ENCODE measurements around the gene KIRREL2.

Gene KIRREL2

GRCh38 chr19:35882114-35882832 lies 25.6 kb downstream of the KIRREL2 start (continued):
- TF ChIP-seq PRDM2 (tag by site-specific recombination; IDR thresholded peaks at IDR 0.05; ENCODE audit: borderline replicate concordance) = no peak
- TF ChIP-seq ZNF555 (tag by site-specific recombination; conservative IDR thresholded peaks at IDR 0.05) = peak; percentile 100
- peak; percentile 100 for TF ChIP-seq ZNF501 (tag by site-specific recombination; IDR thresholded peaks at IDR 0.05)
- no peak for TF ChIP-seq ZNF521 (tag by site-specific recombination; IDR thresholded peaks at IDR 0.05)
- TF ChIP-seq ZNF544 (tag by site-specific recombination; IDR thresholded peaks at IDR 0.05) = no peak
- TF ChIP-seq HOXA7 (CRISPR knock-in tag; IDR thresholded peaks at IDR 0.05; ENCODE audit: borderline replicate concordance) = no peak
- no peak for TF ChIP-seq ZNF239 (tag by site-specific recombination; IDR thresholded peaks at IDR 0.05)
- TF ChIP-seq GFI1B (tag by site-specific recombination; IDR thresholded peaks at IDR 0.05) = peak; percentile 96
- TF ChIP-seq MEIS1 (CRISPR knock-in tag; IDR thresholded peaks at IDR 0.05; ENCODE audit: borderline replicate concordance) = no peak
- TF ChIP-seq ZBTB49 (tag by site-specific recombination; IDR thresholded peaks at IDR 0.05; ENCODE audit: low read depth) = no peak
- peak; percentile 97; the same call in 1 of the 2 replicates for TF ChIP-seq MZF1 (tag by site-specific recombination; IDR thresholded peaks at IDR 0.05; ENCODE audit: borderline replicate concordance)
- no peak for TF ChIP-seq SALL2 (tag by site-specific recombination; IDR thresholded peaks at IDR 0.05; ENCODE audit: borderline replicate concordance)
- no peak for TF ChIP-seq ZNF777 (tag by site-specific recombination; IDR thresholded peaks at IDR 0.05; ENCODE audit: borderline replicate concordance)
- no peak for TF ChIP-seq ZNF626 (tag by site-specific recombination; IDR thresholded peaks at IDR 0.05)
- TF ChIP-seq PRDM6 (tag by site-specific recombination; IDR thresholded peaks at IDR 0.05) = no peak
- TF ChIP-seq ZNF157 (tag by site-specific recombination; IDR thresholded peaks at IDR 0.05) = peak; percentile 52; the same call in 1 of the 2 replicates
- TF ChIP-seq ZXDB (tag by site-specific recombination; IDR thresholded peaks at IDR 0.05) = peak; percentile 99
- no peak for TF ChIP-seq ZNF350 (tag by site-specific recombination; IDR thresholded peaks at IDR 0.05)
- no peak for TF ChIP-seq ZNF677 (tag by site-specific recombination; IDR thresholded peaks at IDR 0.05)
- no peak for TF ChIP-seq ZSCAN30 (tag by site-specific recombination; IDR thresholded peaks at IDR 0.05)
- TF ChIP-seq YY1 (tag by site-specific recombination; IDR thresholded peaks at IDR 0.05) = no peak
- TF ChIP-seq MYNN (tag by site-specific recombination; IDR thresholded peaks at IDR 0.05; ENCODE audit: borderline replicate concordance) = peak; percentile 85; the same call in 1 of the 2 replicates
- TF ChIP-seq INSM2 (tag by site-specific recombination; IDR thresholded peaks at IDR 0.05) = peak; percentile 59; the same call in 1 of the 2 replicates
- no peak for TF ChIP-seq ZNF114 (tag by site-specific recombination; IDR thresholded peaks at IDR 0.05)
- TF ChIP-seq ZNF76 (tag by site-specific recombination; IDR thresholded peaks at IDR 0.05; ENCODE audit: borderline replicate concordance, low read depth) = no peak
- TF ChIP-seq ZNF266 (tag by site-specific recombination; IDR thresholded peaks at IDR 0.05; ENCODE audit: low read depth) = peak; percentile 99
- TF ChIP-seq ZNF248 (tag by site-specific recombination; IDR thresholded peaks at IDR 0.05) = no peak
- no peak for TF ChIP-seq ZNF785 (tag by site-specific recombination; IDR thresholded peaks at IDR 0.05)
- TF ChIP-seq ZNF2 (tag by site-specific recombination; IDR thresholded peaks at IDR 0.05) = no peak

All from HEK293 (cell line).